ENCODE results near the gene RAB21.

The RAB21 gene, protein sequence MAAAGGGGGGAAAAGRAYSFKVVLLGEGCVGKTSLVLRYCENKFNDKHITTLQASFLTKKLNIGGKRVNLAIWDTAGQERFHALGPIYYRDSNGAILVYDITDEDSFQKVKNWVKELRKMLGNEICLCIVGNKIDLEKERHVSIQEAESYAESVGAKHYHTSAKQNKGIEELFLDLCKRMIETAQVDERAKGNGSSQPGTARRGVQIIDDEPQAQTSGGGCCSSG

DNA sequence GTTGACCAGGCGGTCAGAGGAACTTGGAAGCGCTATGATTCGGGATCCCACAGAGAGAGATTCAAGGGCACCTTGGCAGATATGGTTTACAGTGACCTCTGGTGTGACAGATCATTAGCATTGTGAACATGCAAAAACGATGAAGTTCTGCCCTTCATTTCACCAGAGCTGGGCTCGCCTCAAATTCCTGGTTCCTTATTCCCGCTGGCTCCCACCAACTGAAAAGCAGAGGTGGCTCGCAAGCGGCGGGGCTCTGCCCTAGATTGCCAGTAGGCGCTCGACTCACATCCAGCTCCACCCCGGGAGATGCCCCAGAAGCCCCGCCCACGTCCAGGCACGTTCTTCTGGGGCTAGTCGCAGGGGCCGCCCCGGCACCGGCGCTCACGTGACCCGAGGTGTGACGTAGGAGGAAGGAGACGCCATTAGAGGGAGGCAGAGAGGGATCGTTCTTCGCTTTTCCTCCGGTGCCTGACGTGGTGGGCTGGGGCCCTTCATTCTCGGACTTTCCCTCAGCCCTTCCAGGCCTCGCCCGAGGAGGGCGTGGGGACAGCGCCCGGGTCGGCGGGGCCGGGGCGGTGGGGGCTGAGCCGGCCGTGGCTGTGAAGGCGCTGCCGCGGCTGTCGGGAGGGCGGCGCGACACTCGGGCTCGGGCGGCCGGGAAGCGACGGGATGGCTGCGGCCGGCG is at the start of gene RAB21:
TSS of gene RAB21 (plus strand) at position 403 of the 685 bp plus-strand sequence. CDS start at position 670, 267 bp downstream.
- peak; percentile 95 to 99 (median 97) for DNase-seq (ENCODE audit: low read depth in 2 of 3, low spot score in 1 of 3)

DNA sequence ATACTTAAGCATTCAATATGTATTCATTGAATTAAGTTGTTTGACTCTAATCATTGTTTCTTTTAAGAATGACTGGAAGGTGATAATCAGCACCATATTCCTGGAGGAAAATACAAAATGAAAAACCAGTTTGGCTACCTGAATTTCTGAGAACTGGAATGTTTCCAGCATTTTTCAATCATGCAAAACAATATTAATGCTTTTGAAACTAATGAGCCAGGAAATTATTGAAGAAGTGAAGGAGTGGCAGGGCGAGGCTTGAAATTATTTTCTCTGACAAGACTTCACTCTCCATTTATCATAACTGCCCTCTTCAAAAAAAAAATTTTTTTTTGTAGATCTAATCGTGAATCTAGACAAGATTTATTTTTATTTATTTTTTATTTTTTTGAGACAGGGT is 49.7 kb upstream of the RAB21 start:
- no peak for DNase-seq (ENCODE audit: low read depth in 2 of 3, low spot score in 1 of 3)

DNA sequence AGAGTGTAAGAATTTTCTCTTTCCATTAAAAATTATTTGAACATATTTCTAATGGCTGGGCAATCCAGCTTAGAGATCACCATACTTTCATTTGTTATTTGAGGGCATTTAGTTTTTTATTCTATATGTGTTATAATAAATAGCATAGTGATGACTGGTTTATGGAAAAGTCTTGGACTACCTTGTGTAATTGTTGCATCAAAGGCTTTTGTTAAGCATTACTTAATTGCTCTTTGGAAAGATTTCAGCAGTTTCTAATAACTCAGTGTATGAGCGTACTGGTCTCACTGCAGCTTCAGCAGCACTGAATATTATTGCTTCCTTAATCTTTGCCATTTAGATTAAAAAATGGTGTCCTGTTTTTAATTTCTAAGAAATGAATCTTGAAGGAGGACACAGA is 46.0 kb upstream of the RAB21 start:
- DNase-seq (ENCODE audit: low read depth in 2 of 3, low spot score in 1 of 3), result no peak

DNA sequence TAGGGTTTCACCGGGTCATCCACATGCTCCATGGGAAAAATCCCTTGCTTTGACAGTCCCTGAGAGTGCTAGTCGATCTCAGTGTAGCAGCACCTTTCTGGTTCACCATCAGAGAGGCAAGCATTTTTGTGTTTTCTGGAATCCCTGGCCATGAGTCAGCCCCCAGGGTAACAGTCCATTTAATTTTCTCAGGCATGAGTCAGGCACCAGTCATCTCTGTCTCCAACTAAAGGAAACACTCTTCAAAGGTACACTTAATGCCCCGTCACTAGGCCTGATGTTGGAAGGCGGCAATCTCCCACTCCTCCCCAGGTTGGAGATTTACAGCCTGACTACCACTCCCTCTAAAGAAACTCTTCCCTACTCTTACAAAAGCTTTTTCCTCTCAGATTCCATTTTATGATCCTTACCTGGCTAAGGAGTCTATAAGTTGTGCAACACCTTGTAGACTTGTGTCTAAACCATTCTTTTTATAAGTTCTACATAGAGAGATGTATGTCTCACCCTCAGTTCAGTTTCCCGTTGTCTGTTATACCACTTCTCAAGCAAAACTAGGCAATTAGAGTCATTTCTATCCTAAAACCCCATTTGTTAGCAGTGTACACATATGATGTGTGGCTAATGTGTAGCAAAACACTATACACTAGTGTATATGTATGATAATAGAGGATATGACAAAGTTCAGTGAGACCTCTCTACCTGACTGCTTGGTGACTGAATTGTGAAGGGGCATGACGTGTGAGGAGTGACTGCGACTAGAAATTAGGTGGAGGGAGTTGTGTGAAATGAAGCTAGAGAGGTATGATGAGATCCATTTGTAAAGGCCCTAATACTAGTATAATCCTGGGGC is 44.2 kb upstream of the RAB21 start:
- no peak for DNase-seq (ENCODE audit: low read depth in 2 of 3, low spot score in 1 of 3)

DNA sequence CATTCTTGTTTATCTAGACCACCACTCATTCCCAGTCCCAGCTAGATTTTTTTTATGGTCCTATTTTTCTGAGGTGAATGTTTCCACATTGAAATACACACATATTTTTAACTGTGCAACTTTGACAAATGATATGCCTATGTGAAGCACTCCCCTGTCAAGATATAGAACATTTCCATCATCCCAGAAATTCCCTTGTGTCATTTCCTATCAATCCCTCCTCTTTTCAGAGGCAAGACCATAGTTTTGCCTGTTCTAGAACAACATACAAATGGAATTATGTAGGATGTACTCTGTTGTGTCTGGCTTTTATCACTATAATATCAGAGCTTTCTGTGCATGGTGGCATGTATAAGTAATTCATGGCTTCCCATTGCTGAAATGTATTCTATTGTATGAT is 36.1 kb upstream of the RAB21 start:
- no peak for DNase-seq (ENCODE audit: low read depth in 2 of 3, low spot score in 1 of 3)

DNA sequence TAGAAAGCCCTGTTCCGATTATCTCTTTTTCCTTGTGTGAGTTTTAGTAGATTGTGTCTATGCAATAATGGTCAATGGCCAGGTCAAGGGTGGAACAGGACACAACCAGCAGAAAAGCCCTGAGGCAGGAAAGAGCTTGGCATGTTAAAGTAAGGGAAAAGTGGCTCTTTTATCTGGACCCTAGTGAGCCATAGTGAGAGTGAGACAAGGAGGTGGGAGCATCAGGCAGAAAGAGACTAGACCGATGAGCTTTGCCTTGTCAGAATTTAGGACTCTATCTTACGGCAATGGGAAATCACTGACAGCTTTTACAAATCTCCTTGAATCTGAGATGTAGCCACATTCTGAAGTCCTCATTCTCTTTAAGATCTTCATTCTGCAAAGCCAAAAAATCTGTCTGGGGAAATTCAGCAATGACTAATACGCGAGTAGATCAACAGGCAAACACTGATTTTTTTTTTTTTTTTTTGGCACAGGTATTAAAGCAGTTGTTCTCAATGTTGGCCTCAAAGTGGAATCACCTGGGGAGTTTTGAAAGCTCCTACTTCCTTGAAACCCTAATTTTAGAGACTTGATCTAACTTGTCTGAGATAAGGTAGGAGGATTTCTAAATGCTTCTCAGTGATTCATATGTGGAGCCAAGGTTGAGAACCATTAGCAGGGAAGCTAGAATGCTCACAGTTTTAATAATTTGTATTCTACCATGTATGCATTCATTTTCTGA is 34.9 kb upstream of the RAB21 start:
- no peak for DNase-seq (ENCODE audit: low read depth in 2 of 3, low spot score in 1 of 3)

DNA sequence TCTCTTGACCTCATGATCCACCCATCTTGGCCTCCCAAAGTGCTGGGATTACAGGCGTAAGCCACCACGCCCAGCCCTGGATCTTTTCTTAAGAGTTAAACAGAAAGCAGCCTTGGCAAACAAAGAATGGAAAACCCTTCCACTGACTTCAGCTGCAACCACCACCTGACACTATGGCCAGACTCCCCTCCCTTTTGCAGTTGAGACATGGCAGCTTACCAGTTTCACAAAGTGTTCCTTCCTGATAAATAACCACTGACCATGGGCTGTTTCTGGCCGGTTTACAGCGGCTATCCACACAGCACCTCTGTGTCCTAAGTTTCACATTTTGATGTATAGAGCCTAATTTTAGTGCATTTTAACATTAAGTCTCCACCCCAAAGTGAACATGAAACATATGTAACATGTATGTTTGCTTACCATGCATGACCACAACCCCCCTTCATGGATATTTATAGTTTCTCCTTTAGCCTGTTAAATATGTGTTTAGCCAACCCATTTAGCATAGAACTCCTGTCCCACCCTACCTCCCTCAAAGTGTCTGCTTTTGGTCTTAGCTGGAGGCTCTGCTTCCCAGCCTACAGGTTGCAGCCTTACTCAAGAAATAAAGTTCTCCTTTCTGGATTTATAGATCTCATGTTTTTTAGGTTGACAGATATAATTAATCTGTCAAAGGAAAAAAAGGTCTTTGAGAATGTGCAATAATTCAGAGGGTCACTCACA is 32.7 kb upstream of the RAB21 start:
- no peak for DNase-seq (ENCODE audit: low read depth in 2 of 3, low spot score in 1 of 3)

DNA sequence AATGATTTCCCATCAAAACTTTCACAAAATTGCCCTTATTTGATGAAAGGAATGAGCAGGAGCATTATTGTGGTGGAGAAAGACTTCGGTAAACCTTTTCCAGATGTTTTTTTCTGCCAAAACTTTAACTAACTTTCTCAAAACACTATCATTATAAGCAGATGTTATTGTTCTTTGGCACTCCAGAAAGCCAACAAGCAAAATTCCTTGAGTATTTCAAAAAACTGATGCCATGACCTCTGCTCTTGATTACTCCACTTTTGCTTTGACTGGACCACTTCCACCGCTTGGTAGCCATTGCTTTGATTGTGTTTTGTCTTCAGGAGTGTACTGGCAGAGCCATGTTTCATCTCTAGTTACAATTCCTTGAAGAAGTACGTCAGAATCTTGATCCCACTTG is 29.7 kb upstream of the RAB21 start:
- DNase-seq (ENCODE audit: low read depth in 2 of 3, low spot score in 1 of 3), result no peak

DNA sequence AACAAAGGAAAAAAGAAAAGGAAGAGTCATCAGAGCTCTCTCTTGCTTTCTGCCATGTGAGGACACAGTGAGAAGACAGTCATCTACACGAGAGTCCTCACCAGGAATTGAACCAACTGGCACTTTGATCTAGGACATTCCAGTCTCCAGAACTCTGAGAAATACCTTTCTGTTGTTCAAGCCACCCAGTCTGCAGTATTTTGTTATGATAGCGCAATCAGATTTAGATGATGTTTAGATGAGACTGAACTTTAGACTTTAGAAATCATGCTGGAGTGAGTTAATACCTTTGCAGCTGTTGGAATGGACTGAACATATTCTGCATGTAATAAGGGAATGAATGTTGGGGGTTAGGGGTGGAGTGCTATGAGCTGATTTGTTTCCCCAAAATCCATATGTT is 28.1 kb upstream of the RAB21 start:
- DNase-seq (ENCODE audit: low read depth in 2 of 3, low spot score in 1 of 3), result no peak

DNA sequence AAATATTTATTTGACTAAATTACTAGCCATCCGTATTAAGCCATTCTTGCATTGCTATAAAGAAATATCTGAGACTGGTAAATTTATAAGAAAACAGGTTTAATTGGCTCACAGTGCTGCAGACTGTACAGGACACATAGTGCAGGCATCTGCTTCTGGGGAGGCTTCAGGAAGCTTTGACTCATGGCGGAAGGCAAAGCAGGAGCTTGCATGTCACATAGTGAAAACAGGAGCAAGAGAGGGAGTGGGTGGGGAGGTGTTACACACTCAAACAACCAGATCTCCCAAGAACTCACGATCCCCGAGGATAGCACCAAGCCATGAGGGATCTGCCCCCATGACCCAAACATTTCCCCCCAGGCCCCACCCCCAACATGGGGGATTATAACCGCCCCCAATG is 26.7 kb upstream of the RAB21 start:
- no peak for DNase-seq (ENCODE audit: low read depth in 2 of 3, low spot score in 1 of 3)

DNA sequence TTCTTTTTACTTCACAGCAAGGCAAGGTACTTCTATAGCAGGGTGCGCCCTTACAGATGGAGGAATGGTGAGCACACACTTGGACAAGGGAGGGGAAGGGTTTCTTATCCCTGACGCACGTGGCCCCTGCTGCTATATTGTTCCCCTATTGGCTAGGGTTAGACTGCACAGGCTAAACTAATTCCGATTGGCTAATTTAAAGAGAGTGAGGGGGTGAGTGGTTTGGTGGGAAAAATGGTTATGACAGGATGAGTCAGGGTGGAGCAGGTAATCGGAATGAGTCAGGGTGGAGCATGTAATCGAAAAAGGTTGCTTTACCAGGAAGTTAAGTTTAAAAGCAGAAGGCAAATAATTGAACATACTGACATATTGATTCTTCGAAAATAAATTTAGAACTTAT is 23.7 kb upstream of the RAB21 start:
- no peak for DNase-seq (ENCODE audit: low read depth in 2 of 3, low spot score in 1 of 3)

DNA sequence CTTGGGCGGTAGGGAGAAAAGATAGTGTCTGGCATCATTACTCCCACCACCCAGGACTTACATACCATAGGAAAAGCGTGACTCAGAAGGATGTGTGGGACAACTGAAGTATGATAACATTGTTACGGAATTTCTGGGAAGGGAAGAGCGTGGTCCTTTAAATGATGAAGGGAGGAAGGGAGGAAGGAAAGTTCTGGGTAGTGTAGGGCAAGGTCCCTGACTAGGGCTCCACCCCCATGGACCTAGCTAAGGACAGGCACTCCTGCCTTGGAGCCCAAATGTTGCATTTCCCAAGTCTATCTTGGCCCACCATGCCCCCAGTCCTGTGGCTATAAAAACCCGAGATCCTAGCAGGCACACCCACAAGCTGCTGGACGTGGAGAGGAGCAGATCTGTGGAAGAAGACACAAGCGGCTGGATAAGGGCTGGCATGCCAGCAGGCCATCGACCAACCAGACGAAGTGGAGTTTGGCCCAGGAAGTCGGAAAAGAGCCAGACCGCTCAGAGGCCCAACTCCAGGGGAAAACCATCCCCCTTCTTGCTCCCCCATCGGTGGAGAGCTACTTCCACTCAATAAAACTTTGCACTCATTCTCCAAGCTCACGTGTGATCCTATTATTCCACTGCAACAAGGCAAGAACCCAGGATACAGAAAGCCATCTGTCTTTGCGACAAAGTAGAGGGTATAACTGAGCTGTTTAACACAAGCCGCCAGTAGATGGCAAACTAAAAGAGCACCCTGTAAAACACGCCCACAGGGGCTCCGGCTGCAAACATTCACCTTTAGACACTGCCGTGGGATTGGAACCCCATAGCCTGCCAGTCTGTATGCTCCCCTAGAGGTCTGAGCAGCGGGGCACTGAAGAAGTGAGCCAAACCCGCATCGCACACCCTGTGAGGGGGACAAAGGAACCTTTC is 23.0 kb upstream of the RAB21 start:
- DNase-seq (ENCODE audit: low read depth in 2 of 3, low spot score in 1 of 3), result no peak

DNA sequence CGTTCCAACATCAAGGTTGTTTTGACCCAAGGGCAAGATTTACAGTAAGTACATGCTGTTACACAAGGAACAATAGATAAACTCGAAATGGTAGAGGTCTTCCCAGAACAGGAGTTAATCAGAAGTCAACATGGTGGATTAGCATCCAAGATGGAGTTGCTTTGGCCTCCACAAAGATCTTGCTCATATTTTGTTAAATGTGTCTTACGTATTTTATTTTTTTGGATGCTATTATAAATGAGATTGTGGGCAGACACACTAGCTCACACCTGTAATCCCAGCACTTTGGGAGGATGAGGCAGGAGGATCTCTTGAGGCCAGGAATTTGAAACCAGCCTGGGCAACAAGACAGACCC is 22.3 kb upstream of the RAB21 start:
- DNase-seq (ENCODE audit: low read depth in 2 of 3, low spot score in 1 of 3), result no peak

DNA sequence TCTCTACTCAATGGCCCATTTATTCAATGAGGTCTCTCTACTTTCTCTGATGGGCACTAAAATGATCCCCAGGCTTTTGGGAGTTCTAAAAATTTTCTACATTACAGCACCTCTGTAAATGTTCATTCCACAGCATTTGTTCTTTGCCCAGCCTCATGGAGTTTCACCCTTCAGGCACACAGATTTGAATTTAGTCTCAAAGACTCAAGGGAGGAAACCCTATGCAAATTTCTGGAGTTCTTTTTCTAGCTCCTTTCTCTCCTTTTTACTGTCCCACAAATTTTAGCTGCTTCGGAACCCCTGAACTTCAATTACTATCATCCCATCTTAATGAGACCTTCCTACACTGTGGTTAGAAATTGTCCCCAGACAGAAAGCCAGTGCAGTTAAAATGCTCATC is 17.5 kb upstream of the RAB21 start:
- no peak for DNase-seq (ENCODE audit: low read depth in 2 of 3, low spot score in 1 of 3)

DNA sequence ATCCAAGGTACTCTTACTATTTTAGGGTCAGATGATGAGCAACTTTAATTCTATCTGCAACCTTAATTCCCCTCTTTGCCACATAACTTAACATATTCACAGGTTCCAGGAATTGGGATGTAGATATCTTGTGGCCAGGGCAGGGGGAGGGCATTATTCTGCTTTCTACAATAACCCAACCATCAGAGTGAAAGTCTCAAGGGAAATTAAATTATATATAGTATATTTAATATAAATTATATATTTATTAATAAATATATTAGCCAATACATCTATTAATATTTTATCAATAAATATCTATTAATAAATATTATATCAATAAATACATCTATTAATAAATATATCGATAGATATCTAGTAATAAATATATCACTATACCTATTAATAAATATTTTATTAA is 11.7 kb upstream of the RAB21 start:
- DNase-seq (ENCODE audit: low read depth in 2 of 3, low spot score in 1 of 3), result no peak

DNA sequence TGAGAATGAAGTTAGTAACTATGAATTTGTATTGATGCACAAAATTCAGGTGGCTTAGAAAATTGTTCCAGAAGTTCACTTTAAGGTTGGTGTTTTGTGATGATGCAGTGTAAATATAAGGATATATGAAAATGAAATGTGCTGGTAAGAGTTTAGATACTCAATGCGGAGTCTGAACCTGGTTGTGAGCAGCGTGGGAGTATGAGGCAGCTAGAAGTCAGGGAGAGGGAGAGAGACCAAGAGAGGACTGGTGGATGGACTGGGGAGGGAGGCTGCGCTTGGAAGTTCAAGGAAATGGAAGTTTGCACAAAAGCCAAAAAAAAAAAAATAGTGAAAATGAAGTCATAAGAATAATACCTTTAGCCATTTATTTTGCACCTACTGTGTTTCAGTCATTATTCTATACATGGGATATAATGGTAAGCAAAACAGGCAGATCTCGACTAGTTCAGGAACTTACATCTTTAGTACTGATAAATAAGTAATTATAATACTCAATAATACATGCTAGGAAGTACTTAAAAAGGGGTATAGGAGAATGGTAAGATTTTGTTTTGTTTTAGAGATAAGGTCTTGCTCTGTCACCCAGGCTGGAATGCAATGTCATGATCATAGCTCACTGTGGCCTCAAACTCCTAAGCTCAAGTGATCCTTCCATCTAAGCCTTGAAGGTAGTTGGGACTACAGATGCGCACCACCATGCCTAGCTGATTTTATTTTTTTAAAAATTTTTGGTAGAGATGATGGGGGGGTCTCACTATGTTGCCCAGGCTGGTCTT is 10.0 kb upstream of the RAB21 start:
- no peak for DNase-seq (ENCODE audit: low read depth in 2 of 3, low spot score in 1 of 3)

DNA sequence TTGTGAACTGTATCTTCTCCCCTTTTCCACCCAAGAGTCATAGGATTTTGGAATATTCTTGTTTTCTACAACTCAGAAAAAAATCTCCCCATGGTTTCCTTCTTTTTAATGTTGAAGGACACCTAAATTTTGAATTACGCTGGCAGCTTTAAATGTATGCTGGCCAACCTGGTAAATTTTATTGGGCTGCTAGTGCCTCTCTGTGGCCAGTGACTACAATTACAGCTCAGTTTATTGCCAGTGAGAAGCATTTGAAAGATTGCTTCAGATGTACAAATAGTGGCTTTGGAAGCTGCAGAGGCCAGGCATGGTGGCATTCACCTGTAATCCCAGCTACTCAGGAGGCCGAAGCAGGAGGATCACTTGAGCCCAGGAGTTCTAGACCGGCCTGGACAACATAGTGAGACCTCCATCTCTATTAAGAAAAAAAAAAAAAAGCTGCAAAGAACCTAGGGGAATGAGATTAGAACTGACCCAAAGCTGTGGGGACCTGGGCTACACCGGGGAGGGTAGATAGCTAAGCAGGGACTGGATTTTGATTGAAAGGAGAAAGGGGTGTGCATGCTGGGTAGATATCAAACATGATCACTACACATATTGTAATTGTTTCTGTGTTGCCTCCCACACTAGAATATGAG is 7.6 kb upstream of the RAB21 start:
- peak; percentile 9 to 30 (median 16) for DNase-seq (ENCODE audit: low read depth in 2 of 3, low spot score in 1 of 3)

DNA sequence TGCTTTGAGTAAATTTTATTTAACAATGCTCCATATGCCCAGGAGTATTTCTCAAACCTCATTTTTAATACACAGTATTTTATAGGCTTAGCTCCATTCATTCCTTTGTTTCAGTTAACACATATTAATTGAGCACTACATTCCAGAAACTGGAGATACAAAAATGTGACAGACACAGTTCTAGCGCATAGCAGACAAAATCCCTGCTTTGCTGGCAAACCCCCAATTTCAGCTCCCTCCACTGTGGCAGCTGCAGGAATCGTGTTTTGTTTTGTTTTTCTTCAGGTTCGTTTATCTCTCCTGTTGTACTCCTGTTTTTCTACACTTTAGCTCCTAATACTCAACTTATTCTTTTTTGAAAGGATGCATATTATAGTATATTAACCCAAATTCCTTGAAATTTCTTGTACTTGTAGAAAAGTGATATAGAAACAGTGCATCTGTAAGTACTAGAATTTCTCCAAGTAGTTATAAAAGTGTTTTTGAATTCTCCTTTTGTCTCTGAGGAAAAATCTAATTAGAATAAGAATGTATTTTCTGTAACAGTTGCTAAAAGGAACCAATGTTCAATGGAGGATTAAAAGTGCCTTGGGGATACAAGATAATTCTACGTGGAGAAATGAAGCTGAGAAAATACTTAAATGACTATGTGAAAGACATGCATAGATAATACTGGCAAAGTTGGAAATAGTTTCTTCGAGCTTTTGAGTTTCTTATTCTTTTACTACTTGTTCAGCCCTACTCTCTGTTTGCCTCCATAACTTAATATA is 6.4 kb upstream of the RAB21 start:
- DNase-seq (ENCODE audit: low read depth in 2 of 3, low spot score in 1 of 3), result no peak

Measured in stimulated activated CD4-positive, alpha-beta T cell treated with anti-CD3 and anti-CD28 coated beads, Interleukin-12 subunit alpha, Interleukin-12 subunit beta, amount 100 ng/mL, for 48 hours (primary cell).